ENCODE data around the gene UBE2G2. TPM values are rescaled to one million over a fixed set of nuclear protein-coding genes. Genes with fewer than 3 reads are reported as not detected.

The UBE2G2 gene
- total and polyA plus RNA-seq, 2 donors (not counting 3 experiments of a cell fraction or from before 2014, with no cell fraction given): 95.0 to 114 TPM

GRCh38 chr21:44753357-44753756 is 48.3 kb downstream of the UBE2G2 start:
- Histone ChIP-seq H3K9me3 (replicated peaks; ENCODE audit: control insufficient read depth, insufficient read depth, low read length) (no peaks in the 10 kb centered on the region), H3K36me3 (ENCODE audit: control insufficient read depth in 2 of 2, extremely low read depth in 1 of 2, insufficient read depth in 2 of 2, low read length in 2 of 2) (no peaks in the 10 kb centered on the region), H3K9me1 (replicated peaks; ENCODE audit: control insufficient read depth, extremely low read depth, insufficient read depth, low read length) (no peaks in the 10 kb centered on the region), H2AFZ (ENCODE audit: low read depth, low read length) (no peak overlapping the region), H3K27ac (ENCODE audit: insufficient read depth, low read depth, low read length) (no peak overlapping the region), H3K27me3 (ENCODE audit: control insufficient read depth in 2 of 2, insufficient read depth in 2 of 2, low read length in 2 of 2) (peaks cover 0 to 4% of the 10 kb centered on the region in 2 experiments), H3K9ac (replicated peaks; ENCODE audit: extremely low read depth, insufficient read depth, low read length) (no peak overlapping the region), H3K4me3 (replicated peaks in 1 of 3; ENCODE audit: insufficient read depth in 1 of 3, low read depth in 1 of 3, low read length in 3 of 3) (no peak overlapping the region), H3K4me2 (ENCODE audit: insufficient read depth, low read length) (peak overlapping the region; percentile 9), H4K20me1 (replicated peaks; ENCODE audit: control insufficient read depth, extremely low read depth, insufficient read depth, low read length) (no peaks in the 10 kb centered on the region), H3K79me2 (ENCODE audit: control insufficient read depth, insufficient read depth, low read length) (no peaks in the 10 kb centered on the region), H3K4me1 (ENCODE audit: control insufficient read depth, extremely low read depth, insufficient read depth, low read length) (peaks cover 42% of the 10 kb centered on the region)
- BruUV-seq (replicated peaks): no TSS peak
- intact Hi-C loops (cut with micrococcal nuclease) (no loop called here), dilution Hi-C loops (cut with MboI; ENCODE audit: extremely low pct_ligation_motif_present, low sequenced_read_pairs) (no loop called here)
- TF ChIP-seq FOS (IDR thresholded peaks at IDR 0.05; ENCODE audit: borderline replicate concordance, insufficient read depth, low read length) (no peak), MYC (IDR thresholded peaks at IDR 0.05; ENCODE audit: low read depth, low read length) (no peak), POLR2AphosphoS5 (IDR thresholded peaks at IDR 0.05; ENCODE audit: insufficient read depth, low read depth, low read length) (no peak), JUN (IDR thresholded peaks at IDR 0.05; ENCODE audit: borderline replicate concordance, insufficient read depth, insufficient read length, low read depth) (no peak), POLR2A (IDR thresholded peaks at IDR 0.05; ENCODE audit: low read depth, low read length) (no peak), EZH2 (IDR thresholded peaks at IDR 0.05; ENCODE audit: borderline replicate concordance, low read depth, low read length, severe bottlenecking) (no peak), GATA2 (IDR thresholded peaks at IDR 0.05; ENCODE audit: insufficient read depth, insufficient read length, low read depth, low read length) (no peak)
- TF ChIP-seq, protein P1, sequence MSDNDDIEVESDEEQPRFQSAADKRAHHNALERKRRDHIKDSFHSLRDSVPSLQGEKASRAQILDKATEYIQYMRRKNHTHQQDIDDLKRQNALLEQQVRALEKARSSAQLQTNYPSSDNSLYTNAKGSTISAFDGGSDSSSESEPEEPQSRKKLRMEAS (IDR thresholded peaks at IDR 0.05; ENCODE audit: insufficient read depth, insufficient read length): no peak
- TF ChIP-seq, protein P2, sequence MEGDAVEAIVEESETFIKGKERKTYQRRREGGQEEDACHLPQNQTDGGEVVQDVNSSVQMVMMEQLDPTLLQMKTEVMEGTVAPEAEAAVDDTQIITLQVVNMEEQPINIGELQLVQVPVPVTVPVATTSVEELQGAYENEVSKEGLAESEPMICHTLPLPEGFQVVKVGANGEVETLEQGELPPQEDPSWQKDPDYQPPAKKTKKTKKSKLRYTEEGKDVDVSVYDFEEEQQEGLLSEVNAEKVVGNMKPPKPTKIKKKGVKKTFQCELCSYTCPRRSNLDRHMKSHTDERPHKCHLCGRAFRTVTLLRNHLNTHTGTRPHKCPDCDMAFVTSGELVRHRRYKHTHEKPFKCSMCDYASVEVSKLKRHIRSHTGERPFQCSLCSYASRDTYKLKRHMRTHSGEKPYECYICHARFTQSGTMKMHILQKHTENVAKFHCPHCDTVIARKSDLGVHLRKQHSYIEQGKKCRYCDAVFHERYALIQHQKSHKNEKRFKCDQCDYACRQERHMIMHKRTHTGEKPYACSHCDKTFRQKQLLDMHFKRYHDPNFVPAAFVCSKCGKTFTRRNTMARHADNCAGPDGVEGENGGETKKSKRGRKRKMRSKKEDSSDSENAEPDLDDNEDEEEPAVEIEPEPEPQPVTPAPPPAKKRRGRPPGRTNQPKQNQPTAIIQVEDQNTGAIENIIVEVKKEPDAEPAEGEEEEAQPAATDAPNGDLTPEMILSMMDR (IDR thresholded peaks at IDR 0.05; ENCODE audit: extremely low read depth in 1 of 2, insufficient read depth in 1 of 2, low read depth in 1 of 2, low read length in 2 of 2): no peak
- no peak for DNase-seq (ENCODE audit: low read depth, low spot score)
- no peak for FAIRE-seq
- CTCF ChIA-PET: interaction anchor here (0.7 to 2.6 kb wide), 4 partner anchors 8 to 22 kb away, joined by 4 to 10 read pairs (median 4); no protein-coding TSS in a partner anchor
- POLR2A ChIA-PET: no interaction called here
